ENCODE measurements around the gene HINT3.

DNA sequence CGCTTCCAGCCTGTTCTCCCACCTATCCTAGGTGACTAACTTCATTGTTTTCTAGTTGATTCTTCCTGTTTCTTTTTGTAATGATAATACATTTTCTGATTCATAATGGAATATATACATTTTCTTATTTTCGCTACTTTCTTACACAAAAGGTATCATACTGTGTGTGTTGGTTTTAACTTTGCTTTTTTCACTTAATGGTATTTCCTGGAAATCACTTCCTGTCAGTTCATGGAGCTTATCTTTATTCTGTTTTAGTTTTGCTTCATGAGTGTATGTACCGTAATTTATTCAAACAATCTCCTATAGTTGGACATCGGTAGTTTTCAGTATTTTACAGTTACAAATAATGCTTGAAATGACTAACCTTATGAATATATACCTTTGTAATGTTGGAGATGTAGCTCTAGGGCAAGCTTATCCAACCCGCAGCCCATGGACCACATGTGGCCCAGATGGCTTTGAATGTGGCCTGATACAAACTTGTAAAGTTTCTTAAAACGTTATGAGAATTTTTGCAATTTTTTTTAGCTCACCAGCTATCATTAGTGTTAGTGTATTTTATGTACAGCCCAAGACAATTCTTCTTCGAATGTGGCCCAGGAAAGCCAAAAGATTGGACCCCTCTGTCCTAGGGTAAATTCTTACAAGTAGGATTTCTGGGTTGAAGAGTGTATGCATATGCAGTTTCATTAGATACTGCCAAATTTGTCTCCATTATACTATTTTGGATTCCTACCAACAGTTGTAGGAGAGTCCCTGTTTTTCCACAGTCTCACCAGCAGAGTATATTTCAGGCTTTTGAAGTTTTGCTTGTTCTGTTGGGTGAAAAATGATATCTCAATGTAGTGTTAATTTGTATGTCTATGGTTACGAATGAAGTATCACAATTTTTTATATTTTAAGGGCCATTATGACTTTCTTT lies 46.4 kb downstream of the HINT3 start:
- no peak for TF ChIP-seq POLR2A (IDR thresholded peaks at IDR 0.05)
- TF ChIP-seq, protein P1, sequence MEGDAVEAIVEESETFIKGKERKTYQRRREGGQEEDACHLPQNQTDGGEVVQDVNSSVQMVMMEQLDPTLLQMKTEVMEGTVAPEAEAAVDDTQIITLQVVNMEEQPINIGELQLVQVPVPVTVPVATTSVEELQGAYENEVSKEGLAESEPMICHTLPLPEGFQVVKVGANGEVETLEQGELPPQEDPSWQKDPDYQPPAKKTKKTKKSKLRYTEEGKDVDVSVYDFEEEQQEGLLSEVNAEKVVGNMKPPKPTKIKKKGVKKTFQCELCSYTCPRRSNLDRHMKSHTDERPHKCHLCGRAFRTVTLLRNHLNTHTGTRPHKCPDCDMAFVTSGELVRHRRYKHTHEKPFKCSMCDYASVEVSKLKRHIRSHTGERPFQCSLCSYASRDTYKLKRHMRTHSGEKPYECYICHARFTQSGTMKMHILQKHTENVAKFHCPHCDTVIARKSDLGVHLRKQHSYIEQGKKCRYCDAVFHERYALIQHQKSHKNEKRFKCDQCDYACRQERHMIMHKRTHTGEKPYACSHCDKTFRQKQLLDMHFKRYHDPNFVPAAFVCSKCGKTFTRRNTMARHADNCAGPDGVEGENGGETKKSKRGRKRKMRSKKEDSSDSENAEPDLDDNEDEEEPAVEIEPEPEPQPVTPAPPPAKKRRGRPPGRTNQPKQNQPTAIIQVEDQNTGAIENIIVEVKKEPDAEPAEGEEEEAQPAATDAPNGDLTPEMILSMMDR (IDR thresholded peaks at IDR 0.05), result no peak
